Measurements from ENCODE around the gene LRRC75A. TPM values are rescaled to one million over a fixed set of nuclear protein-coding genes. Genes with fewer than 3 reads are reported as not detected.
A peak's percentile ranks its signal among the peaks of the same experiment; 100 is the strongest.
"Not testable (repeated sequence)": the region's sequence is repeated elsewhere in the genome, so short reads cannot be mapped to it uniquely, and the experiment has no call there.

Gene LRRC75A
- total RNA-seq, 1 donor from 2014 or later, result 0.08 TPM

DNA sequence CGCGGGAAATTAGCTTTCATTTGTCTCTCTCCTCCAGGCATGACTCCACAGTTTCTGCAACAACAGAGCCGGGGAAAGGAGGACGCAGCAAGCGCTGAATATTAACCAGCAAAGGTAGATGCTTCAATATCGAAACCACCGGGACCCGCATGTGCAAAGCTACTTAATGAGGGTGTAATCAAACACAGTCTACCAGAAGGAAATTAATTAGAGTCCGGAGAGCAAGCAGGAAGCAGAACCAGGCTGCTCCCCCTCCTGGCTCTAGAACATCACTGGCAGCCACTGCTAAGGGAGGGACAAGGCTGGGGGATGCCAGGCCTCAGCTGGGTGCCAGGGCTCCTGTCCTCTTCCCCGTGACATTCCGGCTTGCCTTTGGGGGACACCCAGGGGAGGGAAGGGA is 21.7 kb downstream of the LRRC75A start:
- no peak for ATAC-seq

DNA sequence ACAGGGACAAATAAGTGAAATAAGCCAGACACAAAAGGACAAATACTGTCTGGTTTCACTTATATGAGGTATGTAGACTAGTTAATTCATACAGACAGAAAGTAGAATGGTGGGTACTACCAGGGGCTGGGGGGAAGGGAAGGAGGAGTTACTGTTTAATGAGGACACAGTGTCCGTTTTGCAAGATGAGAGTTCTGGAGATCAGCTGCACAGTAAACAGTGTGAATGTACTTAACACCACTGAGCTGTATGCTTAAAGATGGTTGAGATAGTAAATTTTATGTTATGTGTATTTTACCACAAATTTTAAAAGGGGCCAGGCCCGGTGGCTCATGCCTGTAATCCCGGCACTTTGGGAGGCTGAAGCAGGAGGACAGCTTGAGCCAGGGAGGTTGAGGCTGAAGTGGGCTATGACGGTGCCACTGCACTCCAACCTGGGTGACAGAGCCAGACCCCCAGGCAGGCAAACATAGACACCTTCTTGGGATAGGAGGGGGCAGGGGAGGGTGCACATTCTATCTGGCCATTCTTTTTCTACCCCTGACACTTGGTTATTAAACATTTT is 23.5 kb downstream of the LRRC75A start:
- no peak for ATAC-seq

DNA sequence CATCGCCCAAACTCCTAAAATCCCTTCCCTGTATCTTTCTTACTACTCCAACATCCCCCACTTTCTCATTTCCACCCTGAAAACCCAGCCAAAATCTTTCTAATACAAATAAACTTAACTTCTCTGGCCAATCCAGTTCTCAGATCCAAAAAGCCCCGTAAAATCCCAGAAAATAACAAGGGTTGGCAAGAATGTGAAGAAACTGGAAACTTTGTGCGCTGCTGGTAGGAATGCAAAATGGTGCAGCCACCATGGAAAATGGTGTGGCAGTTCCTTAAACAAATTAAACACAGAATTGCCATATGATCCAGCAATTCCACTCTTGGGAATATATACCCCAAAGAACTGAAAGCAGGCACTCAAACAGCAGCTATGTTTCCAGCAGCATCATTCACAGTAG is 24.1 kb downstream of the LRRC75A start:
- ATAC-seq, result no peak

DNA sequence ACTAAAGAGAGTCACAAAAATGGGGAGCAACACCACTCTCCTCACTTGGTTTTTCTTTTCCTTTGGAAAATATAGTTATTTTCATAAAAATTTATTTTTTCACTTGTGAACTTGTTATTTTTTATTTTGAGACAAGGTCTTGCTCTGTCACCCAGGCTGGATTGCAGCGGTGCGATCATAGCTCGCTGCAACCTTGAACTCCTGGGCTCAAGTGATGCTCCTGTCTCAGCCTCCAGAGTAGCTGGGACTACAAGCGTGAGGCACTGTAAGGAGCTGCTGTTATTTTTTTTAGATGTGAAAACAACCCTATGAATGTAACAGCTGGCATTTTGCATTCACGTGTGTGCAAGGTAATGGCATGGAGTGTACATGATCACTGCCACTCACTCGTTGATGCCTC is 24.9 kb downstream of the LRRC75A start:
- ATAC-seq, result no peak

DNA sequence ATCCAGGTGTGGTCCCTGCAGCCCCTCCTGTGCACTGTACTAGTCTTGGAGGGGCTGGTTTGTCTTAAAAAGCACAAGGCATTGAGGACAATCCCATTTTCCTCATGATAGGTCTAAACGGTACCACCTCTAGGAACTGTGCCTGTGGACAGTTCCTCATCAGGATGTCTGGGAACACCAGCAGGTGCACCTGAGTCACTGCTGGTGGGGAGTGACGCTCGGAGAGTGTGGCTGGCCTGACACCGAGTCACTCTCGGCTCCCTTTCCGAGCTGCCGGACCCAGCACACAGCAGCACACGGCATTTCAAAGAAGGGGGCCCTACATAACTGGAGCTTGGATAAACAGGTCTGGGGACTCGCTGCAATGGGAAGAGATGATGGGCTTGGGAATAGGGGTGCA is 25.6 kb downstream of the LRRC75A start:
- no peak for ATAC-seq

DNA sequence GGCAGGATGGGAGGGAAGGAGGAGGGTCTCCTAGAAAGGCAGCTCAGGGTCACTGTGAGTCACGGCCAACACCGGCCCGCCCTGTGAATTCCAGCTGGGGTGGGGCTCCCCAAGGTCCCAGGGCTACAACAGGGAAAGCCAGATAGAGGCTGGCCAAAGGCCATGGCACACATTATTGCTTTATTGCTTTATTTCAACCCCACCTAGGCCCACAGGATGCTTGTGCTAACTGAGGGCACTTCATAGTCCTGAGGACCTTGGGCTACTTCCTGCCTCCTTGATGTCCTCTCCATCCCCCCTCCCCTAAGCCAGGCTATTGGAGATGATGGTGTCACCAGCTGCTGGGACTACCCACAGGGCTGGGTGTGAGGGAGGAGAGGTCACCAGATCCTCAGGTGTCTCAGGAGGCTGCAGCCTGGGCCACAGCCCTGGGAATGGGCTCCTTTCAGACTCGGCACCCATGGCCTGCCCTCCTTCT is 26.1 kb downstream of the LRRC75A start:
- ATAC-seq, result peak; percentile 38

DNA sequence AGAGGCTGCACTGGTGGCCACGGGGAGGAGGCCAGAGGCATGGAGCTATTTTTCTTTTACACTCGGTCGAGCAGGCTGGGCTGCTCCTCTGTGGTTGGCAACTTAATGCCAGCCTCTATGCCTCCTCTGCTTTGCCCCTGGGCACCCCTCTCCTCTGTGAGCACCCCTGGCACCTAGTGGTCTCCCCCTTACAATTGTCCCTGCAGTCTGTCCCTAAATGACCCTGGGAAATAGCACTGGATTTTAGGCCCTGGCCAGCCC is 27.0 kb downstream of the LRRC75A start:
- no peak for ATAC-seq

DNA sequence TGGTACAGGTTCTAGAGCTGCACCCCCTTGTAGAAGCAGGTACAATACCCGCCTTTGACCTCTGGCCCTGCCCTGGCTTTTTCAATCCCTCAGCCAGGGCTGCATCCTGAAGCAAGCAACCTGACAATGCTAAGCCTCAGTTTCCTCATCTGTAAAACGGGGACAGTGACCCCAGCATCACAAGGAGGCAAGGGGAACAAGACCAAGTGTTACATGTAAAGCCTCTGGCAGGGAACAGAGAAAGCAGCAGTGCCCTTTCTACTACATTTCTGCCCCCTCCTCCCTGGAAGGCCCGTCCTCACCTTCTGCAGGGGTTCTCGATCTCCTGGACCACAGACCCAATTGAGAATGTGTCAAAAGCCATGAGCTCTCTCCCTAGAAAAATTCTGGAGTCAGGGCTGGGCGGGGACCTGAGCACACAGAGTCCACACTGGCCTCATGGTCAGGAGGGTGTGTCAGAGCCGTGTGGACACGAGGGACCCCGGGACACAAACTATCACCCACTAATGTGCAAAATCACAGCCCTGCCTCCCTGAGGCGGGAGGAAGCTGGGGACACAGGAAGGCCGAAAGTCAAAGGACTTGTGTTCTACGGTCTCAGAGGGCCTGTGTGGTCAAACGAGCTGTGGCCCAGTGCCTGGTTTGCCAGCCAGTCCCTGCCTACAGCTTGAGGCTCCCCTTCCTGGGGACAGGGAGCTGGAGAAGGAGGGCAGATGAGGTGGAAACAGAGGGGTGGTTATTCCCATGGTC is 27.5 kb downstream of the LRRC75A start:
- ATAC-seq, result no peak

DNA sequence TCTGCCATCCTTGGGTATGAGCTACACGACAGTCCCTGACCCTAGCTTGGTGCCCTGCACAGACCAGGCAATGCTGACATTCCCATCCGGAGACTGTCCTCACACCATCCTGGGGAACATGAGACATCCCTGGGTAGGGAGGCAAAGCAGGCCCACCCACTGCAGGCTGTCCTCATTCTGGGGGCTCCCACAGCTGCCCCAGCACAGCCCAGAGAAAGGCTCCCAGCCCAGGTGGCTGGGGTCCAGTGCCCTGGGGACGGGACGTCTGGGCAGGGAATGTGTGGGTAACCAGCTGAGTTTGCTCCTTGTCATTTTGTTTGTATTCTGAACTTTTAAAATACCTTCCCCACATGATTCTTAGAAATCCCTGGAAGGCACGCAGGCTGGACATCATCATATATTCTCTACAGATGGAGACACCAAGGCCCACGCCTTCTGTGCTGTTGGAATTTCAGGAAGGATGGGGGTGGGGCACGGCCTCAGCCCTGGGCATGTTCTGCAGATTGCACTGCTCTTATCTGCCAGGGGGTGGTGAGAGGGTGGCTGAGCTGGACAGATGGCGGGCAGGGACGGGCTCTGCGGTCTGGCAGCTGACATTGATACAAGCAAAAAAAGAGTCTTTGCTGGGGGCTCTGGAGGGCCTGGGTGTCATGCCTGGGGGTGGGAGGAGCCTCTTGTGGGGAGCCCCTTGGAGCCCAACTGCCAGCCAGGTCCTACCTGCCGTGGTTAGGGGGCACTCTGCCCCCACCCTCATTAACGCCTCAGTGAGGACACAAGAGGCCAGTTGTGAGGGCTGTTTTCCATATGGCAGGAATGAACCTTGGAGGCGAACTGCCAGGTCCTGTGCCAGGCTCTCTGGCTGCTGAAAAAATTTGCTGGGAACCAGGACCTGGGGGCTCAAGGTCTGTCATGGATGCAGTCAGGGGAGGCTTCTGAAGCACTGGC is 28.4 kb downstream of the LRRC75A start:
- ATAC-seq, result no peak

DNA sequence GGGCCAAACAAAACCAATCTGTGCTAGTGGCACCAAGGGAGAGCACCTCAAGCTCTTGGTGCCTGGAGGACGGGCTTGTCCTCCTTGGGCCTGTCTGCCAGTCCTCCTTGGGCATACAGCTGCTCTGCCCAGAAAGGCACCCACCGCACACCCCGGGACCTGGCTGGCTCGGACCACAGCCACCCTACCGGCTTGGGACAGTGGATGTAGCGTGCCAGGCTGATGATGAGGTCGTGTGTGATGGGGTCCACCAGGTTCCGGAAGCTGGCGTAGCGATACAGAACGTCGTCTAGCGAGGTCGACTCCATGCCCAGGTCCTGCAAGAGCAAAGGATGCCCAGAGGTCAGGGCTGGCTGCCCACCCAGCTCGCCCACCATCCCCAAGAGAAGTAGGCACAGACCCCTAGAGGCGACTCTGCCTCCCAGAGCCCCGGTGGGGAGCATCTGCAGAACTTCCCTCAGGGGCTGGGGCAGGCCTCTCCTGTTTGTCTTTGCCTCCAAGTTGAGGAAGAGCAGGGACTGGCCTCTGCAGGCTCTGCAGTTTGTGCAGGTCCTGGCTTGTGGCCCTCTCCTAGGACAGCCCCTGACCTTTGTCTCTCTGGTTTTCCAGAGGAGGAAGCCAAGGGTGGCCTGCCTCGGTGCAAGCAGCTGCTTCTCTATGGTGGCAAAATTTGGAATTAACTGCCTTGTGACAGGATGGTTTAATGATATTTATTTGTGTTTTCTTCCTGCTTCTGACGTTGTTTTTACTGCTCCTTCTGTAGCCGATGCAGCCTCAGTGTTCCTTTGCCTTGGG is 29.7 kb downstream of the LRRC75A start:
- no peak for ATAC-seq

DNA sequence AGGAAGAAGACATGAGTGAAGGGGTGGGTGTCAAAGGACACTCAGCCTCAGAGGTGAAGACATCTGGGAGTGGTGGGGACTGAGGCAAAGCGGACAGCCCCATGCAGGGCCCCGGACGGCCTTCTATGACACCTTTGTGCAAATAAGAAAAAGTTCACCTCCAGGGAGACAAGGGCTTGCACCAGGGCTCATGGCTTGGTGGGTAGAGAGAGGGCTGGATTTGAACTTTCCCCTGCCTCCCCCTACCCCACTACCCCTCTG is 30.5 kb downstream of the LRRC75A start:
- ATAC-seq, result no peak

DNA sequence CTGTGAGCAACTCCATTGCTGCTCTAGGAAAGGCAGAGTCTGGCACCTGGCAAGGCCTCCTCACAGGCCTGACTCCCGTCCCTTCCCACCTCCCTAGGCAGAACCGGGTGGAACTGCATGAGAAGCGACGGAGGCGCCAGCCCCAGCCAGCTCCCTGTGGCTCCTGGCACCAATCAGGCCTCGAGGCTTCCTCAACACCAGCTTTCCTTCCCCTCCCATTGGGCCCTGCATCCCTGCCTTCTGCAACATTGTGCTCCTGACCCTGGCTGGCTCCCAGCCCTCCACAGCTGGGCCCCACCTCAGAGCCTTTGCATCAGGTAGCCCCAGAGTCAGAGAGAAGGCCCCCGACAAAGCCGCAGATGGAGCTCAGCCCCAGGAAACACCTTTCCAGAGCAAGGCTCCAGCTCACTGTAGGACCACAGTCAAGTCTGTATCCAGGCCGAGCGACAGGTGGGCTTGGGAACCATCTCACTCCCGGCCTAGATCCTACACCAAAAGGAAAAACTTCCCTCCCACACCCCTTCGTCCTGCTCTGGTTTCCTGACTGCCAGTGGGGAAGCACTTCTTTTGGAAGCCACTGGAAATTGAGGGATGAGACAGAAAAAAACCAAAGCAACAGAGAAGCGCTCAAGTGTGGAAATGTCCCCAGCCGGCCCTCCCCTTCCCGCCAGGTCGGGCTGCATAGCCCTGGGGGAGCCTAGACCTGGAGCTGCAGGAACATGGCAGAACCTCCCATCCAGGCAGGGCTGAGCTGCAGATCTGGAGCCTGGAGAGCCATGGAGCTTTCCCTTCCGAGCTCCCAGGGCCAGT is 31.0 kb downstream of the LRRC75A start:
- no peak for ATAC-seq

DNA sequence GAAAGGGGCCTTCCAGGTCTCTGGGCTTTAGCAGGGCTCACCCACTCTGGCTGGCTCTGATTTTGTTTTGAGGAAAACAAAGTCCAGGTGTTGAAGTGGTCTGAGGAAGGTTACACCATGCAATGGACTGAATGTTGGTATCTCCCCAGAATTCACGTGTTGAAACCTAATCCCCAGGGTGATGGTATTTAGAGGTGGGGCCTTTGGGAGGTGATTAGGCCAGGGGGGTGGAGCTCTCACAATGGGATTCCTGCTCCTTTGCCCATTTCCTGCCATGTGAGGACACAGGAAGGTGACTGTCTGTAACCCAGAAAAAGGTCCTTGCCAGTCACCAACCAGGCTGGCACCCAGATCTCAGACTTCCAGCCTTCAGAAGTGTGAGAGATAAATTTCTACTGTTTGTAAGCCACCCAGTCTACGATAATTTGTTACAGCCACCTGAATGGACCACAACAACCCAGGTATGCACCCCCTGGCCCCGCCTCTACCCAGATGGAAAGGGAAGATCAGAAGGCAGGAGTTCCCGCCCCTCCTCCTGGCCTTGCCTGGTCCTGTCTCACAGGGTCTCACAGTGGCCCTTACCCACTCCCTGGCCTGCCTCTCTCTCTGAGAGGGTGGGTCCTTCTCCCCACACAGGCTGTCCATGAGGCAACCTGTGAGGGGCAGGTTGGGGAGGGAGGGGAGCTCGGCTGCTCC is 32.0 kb downstream of the LRRC75A start:
- no peak for ATAC-seq

DNA sequence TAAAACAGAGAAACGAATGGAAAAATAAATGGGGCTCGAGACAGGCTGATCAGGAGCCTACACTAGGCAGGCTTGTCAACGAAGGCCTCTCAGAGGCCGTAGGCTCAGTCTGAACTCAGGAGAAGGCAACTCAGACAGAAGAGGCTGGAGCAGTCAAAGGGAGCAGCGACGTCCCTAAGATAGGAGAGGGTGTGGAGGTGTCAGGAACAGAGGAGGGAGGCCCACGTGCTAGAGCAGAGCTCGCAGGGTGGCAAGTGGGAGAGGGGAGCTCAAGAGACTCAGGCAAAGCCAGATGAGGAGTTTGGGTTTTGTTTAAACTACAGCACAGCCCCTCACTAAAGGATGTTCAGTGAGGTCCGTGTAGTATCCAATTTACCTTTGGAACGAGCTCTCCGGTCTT is 32.7 kb downstream of the LRRC75A start:
- ATAC-seq, result no peak

DNA sequence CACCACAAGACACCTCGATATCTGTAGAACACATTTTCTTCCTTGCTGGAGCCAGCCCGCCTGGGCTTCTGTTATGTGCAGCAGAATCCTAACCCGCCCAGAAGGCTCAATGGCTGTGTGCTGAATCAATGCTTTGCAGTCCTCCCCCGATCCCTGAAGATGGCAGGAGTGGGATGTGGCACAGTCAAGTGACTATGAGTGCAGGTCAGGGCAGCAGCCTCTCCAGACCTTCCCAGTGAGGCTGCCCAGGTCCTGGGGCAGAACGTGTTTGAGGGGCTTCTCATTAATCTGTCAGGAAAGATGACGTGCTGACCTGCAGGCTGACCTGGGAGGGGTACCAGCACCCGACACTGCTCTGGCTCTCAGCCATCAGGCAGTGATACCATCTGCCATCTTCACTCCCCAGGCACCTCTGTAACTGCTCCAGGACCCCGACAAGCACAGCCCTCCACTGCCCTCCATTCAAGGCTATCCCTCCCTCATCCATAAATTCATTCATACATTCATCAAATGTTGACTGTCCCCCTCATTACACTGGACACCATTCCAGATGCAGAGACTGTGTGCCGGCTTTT is 35.2 kb downstream of the LRRC75A start:
- no peak for ATAC-seq

DNA sequence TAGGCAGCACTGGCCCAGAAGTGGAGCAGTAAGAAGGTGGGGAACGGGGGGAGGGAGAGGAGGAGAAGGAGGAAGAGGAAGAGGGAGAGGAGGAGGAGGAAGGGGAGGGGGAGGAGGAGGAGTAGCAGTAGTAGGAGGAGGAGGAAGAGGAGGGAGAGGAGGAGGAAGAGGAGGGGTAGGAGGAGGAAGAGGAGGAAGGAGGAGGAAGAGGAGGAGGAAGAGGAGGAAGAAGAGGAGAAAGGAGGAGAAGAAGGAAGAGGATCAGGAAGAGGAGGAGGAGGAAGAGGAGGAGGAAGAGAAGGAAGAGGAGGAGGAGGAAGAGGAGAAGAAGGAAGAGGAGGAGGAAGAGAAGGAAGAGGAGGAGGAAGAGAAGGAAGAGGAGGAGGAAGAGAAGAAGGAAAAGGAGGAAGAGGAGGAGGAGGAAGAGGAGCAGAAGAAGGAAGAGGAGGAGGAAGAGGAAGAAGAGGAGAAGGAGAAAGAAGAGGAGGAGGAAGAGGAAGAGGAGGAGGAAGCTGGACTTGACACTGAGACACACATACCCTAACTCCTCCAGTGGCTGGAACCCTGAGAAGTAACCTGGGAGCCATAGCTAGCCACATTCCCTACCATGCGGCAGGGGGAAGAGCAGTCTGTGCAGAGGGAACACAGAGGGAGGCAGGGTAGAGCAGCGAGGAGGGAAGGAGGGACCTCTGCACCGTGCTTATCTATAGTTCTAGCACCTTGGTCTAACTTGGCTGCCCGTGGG is 35.8 kb downstream of the LRRC75A start:
- no peak for ATAC-seq

DNA sequence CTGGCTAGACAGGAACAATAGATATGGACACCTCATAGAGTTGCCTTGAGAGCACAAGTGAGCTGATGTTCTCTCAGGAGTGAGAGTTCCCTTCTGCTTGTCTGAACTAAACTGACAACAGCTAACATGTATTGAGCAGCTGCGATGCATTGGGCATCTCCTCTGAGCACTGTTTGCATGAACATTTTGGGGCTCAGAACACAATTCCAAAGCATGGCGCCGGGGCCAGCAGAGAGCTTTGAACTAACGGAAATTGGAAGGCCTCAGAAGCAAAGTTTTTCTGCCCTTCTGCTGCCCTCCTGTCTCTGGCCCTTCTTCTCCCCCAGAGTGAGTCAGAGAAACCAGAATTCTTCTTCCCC is 38.5 kb downstream of the LRRC75A start:
- no peak for ATAC-seq

DNA sequence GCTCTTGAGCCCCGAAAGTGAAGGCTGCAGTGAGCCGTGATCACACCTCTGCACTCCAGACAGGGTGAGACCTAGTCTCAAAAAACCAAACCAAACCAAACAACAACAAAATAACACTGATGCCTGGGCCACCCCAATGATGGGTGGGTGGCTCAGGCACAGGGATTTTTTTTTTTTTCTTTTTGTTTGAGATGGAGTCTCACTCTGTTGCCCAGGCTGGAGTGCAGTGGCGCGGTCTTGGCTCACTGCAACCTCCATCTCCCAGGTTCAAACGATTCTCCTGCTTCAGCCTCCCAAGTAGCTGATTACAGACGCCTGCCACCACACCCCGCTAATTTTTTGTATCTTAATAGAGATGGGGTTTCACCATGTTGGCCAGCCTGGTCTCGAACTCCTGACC is 39.7 kb downstream of the LRRC75A start:
- not testable (repeated sequence) for ATAC-seq

DNA sequence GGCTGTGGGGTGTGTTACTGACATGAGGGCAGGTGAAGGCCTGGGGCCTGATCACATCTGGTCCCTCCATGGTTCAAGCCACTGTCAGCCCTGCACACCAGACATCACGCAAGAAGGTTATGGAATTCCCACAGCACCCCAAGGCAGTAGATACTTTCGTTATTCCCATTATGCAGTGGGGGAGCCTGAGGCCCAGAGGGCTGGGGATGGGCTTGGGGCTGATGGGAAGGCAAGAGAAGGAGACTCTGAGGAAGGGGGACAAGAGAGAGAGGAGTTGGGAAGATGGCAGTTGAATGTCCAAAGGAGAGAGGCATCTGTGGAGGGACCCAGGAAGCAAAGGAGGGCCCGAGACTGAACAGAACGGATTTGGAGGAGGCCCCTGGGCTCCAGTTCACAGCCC is 42.0 kb downstream of the LRRC75A start:
- no peak for ATAC-seq

DNA sequence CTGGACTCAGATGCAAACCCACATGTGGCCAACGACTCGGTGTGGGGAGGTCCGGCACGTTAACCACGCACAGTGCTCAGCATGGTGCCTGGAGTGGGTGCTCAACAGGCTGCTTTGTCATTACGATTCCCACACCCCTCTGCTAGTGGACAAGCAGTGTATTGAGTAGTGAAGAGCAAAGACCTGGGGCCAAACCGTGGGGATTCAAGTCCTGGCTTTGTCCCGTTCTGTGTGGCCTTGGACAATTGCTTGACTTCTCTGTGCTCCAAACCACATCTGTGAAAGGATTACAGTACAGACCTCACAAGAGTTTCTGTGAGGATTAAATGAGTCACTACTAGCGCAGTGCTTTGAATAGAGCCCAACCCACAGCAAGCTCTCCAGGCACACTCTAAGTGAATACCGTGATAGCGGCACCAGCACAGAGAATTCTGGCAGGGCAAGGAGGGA is 42.8 kb downstream of the LRRC75A start:
- ATAC-seq, result peak; percentile 74

DNA sequence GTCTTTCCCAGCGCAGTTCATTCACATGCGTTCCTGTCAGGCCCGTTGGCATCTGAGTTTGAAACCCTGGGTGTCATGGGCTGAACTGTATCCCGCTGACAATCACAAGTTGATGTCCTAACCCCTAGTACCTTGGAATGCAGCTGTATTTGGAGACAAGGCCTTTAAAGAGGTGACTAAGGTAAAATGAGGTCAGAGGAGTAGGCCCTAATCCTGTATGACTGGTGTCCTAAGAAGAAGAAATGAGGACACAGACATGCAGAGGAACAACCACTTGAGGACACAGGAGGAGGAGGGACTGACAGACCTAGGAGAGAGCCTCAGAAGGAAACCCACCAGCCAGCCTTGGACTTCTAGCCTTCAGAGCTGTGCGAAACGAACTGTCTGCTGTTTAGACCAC is 43.5 kb downstream of the LRRC75A start:
- peak; percentile 50 for ATAC-seq

Data from esophagus mucosa (tissue), 1 donor.